Measurements from ENCODE around the gene PKP2.

Gene PKP2

DNA sequence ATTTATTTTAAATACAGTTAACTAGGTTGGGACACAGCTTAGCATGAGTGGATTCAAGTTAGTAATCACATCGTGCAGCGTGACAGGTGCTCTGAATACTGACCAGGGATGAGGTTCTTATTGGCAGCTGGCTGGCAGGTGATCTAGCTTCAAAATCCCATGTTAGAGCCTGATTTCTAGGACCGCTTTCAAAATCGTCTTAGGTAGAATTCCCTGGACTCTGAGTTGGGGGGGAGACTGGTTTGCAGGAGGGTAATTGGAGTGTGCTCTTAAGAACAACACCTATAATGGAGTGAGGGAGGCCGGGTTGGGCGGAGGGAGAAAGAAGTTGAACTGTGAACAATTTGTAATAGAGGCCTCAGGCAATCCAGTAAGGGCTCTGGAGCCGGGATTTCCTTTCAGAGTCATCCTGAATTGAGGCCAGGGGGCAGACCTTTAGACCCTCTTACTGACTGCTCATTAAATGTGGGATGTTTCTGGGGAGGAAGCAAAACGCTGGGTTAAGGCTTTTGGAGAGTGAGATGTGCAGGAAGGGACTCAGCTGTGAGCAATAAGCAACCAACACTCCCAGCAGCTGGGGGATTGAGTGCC is 140.0 kb downstream of the PKP2 start:
- no peak for DNase-seq
- TF ChIP-seq, protein P1, sequence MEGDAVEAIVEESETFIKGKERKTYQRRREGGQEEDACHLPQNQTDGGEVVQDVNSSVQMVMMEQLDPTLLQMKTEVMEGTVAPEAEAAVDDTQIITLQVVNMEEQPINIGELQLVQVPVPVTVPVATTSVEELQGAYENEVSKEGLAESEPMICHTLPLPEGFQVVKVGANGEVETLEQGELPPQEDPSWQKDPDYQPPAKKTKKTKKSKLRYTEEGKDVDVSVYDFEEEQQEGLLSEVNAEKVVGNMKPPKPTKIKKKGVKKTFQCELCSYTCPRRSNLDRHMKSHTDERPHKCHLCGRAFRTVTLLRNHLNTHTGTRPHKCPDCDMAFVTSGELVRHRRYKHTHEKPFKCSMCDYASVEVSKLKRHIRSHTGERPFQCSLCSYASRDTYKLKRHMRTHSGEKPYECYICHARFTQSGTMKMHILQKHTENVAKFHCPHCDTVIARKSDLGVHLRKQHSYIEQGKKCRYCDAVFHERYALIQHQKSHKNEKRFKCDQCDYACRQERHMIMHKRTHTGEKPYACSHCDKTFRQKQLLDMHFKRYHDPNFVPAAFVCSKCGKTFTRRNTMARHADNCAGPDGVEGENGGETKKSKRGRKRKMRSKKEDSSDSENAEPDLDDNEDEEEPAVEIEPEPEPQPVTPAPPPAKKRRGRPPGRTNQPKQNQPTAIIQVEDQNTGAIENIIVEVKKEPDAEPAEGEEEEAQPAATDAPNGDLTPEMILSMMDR (IDR thresholded peaks at IDR 0.05), result no peak
- Histone ChIP-seq H3K27ac (peak overlapping the region; percentile 85 to 87), H3K9me3 (no peaks in the 10 kb centered on the region), H3K4me3 (peak overlapping the region; percentile 93 to 98), H3K4me1 (peaks cover 0 to 18% (median 10%) of the 10 kb centered on the region in 4 donors), H3K27me3 (peaks cover 0 to 2% of the 10 kb centered on the region in 2 donors), H3K36me3 (peaks cover 11 to 16% (median 13%) of the 10 kb centered on the region in 3 donors)
- intact Hi-C loops (cut with DNase I; ENCODE audit: low total_unique reads), result no loop called here

DNA sequence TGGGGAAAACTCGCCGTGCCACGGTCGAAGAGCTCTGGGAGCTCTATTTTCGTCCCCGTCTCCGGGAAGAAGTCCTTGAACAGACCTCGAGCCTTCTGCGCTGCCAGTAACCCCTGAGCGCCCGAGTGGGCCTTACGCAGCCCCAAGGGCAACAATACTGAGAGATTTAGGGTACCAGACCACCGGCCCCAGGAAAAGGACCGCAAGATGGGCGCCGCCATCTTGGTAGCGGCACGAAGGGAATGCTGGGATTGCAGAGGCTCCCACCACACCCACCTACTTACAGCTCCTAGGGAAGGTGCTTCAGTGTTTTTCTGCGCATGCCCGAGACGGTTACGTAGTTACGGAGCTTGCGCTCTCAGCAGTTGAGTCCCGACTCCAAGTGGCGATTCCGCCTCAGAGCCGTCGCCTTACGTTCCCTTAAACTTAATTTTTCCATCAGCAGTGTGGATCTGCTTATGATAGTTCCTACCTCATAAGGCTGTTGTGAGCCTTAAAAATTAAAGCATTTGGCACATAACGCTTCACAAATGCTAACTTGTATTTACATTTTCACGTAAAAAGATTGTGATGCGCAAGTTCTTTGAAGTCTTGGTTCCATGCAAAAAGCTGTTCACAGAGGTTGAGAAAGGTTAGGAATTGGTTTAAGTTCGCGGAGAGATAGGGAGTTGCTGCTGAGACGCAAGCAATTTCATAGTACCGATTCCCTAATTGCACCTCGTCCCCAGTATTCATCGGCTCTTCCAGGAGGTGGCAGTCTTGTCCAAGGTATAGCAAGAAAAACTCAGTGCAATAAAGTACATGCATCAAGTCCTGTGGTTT is 140.7 kb downstream of the PKP2 start, which contains the start of gene YARS2:
TSS of gene YARS2 (minus strand) at position 244 of the 822 bp plus-strand sequence. CDS start at position 221, 23 bp downstream.
- Histone ChIP-seq H3K4me1 (peaks cover 0 to 18% (median 10%) of the 10 kb centered on the region in 4 donors), H3K36me3 (peaks cover 18 to 23% (median 20%) of the 10 kb centered on the region in 3 donors), H3K27ac (peak within 1 kb of the TSS; percentile 85 to 87), H3K4me3 (peak within 1 kb of the TSS; percentile 93 to 98), H3K27me3 (no peaks in the 10 kb centered on the region), H3K9me3 (no peaks in the 10 kb centered on the region)
- intact Hi-C loops (cut with DNase I; ENCODE audit: low total_unique reads), result no loop called here
- peak; percentile 96 for DNase-seq
- TF ChIP-seq, protein P1 (IDR thresholded peaks at IDR 0.05), result peak; percentile 72 to 76

DNA sequence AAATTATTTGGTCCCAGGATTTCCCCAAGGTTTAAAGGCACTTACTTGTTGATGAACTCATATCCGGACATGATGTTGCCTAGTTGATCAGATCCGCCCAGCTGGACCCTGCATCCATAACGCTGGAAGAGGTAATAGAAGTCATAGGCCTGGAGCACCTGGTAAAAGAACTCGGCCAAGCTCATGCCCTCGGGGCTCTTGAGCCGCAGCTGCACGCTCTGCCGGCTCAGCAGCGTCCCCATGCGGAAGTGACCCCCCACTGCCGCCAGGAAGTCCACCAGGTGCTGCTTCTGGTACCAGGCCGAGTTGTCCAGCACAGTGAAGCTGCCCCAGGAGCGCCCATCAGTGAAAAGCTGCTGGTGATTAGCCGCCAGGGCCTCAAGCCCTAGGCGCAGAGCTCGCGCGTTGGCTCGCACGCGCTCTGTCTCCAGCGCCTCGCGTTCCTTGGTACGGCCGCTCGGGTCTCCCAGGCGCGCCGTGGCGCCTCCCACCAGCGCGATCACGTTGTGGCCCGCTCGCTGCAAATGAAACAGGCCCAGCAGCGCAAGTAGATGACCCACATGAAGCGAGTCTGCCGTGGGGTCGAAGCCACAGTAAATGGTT is 141.4 kb downstream of the PKP2 start:
- Histone ChIP-seq H3K36me3 (peaks cover 25 to 30% (median 27%) of the 10 kb centered on the region in 3 donors), H3K27me3 (no peaks in the 10 kb centered on the region), H3K9me3 (no peaks in the 10 kb centered on the region), H3K4me3 (peak overlapping the region; percentile 93 to 98), H3K4me1 (peaks cover 0 to 18% (median 10%) of the 10 kb centered on the region in 4 donors), H3K27ac (peak overlapping the region; percentile 85 to 87)
- intact Hi-C loops (cut with DNase I; ENCODE audit: low total_unique reads), result no loop called here
- TF ChIP-seq, protein P1 (IDR thresholded peaks at IDR 0.05), result peak; percentile 49 to 57
- DNase-seq, result peak; percentile 52 to 78

DNA sequence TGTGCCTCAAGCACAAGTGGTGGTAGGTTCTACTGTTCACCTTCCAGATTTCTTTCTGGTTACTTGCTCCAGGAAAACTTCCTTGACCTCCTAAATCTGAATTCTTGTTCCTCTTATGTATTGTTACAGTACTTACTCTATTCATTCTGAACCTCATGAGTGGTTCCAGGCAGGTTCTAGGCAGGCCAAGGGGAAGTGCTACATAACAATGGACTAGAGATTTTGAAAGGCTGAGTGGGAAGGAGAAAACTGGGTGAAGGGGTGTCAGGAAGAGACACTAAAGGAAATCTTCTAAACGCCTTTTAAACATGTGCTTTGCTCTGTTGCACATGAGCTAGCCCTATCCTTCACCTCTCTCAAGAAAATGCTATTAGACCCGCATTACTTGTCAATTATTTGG is 142.5 kb downstream of the PKP2 start:
- Histone ChIP-seq H3K36me3 (peaks cover 36 to 40% (median 37%) of the 10 kb centered on the region in 3 donors), H3K27ac (peak overlapping the region in 1 of 2 donors; percentile 87), H3K4me1 (peaks cover 0 to 18% (median 10%) of the 10 kb centered on the region in 4 donors), H3K9me3 (no peaks in the 10 kb centered on the region), H3K4me3 (peak overlapping the region in 1 of 2 donors; percentile 98), H3K27me3 (no peaks in the 10 kb centered on the region)
- intact Hi-C loops (cut with DNase I; ENCODE audit: low total_unique reads), result no loop called here
- no peak for DNase-seq
- TF ChIP-seq, protein P1 (IDR thresholded peaks at IDR 0.05), result no peak

DNA sequence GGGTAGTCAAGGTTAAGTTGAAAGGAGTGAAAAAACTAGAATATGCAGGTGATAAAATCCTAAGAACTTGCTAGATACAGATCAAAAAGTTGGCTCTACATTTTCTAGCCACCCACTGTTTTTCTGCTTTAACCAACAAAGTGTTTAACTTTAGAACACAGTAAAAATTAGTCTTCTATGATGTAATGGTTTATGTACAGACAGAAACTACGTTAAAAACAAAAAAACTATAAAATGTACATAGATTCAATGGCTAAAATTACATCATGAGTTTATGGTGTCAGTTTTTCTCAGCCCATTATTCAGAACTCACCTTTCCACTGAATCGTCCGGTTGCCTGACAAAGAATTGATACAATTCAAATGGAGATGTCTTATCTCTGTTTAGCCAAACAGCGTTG is 143.0 kb downstream of the PKP2 start:
- peaks cover 38 to 45% (median 42%) of the 10 kb centered on the region in 3 donors for H3K36me3 ChIP-seq
- peaks cover 0 to 18% (median 10%) of the 10 kb centered on the region in 4 donors for H3K4me1 ChIP-seq
- intact Hi-C loops (cut with DNase I; ENCODE audit: low total_unique reads), result no loop called here
- TF ChIP-seq, protein P1 (IDR thresholded peaks at IDR 0.05), result no peak
- no peak for DNase-seq
- H3K9me3 ChIP-seq, result no peaks in the 10 kb centered on the region
- H3K27ac ChIP-seq, result no peak overlapping the region
- no peaks in the 10 kb centered on the region for H3K27me3 ChIP-seq
- no peak overlapping the region for H3K4me3 ChIP-seq

Data from tibial artery (tissue), 4 donors.